ENCODE measurements around the gene R3HDM4. TPM values are rescaled to one million over a fixed set of nuclear protein-coding genes. Genes with fewer than 3 reads are reported as not detected.

R3HDM4 gene
- total RNA-seq, 1 experiment from 2014 or later: 55.8 TPM

DNA sequence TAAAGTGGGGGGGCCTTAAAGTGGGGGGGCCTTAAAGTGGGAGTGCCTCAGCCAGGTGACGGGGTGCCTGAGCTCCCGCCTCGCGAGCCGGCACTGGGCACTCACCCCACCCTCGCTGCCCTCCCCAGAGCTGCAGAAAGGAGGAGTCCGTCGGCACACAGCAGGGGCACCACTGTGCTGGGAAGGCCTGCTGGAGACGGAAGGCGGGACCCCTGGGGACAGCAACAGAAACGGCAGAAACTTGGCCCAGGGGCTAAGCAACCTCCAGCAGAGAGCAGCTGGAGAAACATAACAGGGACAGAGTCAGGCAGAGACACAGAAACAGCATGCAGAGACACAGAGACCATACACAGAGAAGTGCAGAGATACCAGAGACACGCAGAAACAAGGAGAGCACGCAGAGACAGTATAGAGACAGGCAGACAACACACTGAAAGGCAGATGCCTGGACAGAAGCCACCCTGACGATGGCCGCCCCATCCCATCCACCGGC is 45.7 kb downstream of the R3HDM4 start:
- no peaks in the 10 kb centered on the region for H3K27me3 ChIP-seq (ENCODE audit: insufficient read depth, low read depth)
- no peak for TF ChIP-seq EZH2 (IDR thresholded peaks at IDR 0.05; ENCODE audit: low read depth)
- TF ChIP-seq, protein P1, sequence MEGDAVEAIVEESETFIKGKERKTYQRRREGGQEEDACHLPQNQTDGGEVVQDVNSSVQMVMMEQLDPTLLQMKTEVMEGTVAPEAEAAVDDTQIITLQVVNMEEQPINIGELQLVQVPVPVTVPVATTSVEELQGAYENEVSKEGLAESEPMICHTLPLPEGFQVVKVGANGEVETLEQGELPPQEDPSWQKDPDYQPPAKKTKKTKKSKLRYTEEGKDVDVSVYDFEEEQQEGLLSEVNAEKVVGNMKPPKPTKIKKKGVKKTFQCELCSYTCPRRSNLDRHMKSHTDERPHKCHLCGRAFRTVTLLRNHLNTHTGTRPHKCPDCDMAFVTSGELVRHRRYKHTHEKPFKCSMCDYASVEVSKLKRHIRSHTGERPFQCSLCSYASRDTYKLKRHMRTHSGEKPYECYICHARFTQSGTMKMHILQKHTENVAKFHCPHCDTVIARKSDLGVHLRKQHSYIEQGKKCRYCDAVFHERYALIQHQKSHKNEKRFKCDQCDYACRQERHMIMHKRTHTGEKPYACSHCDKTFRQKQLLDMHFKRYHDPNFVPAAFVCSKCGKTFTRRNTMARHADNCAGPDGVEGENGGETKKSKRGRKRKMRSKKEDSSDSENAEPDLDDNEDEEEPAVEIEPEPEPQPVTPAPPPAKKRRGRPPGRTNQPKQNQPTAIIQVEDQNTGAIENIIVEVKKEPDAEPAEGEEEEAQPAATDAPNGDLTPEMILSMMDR (conservative IDR thresholded peaks at IDR 0.05): no peak
- H3F3A ChIP-seq (ENCODE audit: insufficient read depth, low read depth): peaks cover 48% of the 10 kb centered on the region
- no peak overlapping the region for H3K4me2 ChIP-seq
- no peak overlapping the region for H3K27ac ChIP-seq
- no peak overlapping the region for H2AFZ ChIP-seq
- BruUV-seq (replicated peaks): no TSS peak
- no peaks in the 10 kb centered on the region for H4K20me1 ChIP-seq (ENCODE audit: insufficient read depth)
- H3K4me1 ChIP-seq (replicated peaks; ENCODE audit: insufficient read depth): peaks cover 26% of the 10 kb centered on the region
- ChIA-PET POLR2A (ENCODE audit: unreplicated experiment) (no interaction called here), CTCF (no interaction called here)
- no peaks in the 10 kb centered on the region for H3K9me2 ChIP-seq (ENCODE audit: insufficient read depth)
- H3K36me3 ChIP-seq (ENCODE audit: low read depth): no peaks in the 10 kb centered on the region
- no peaks in the 10 kb centered on the region for H3K79me2 ChIP-seq (ENCODE audit: low read depth)
- no peak overlapping the region for H3K4me3 ChIP-seq
- H3K9me3 ChIP-seq (ENCODE audit: insufficient read depth, low read depth): no peaks in the 10 kb centered on the region
- intact Hi-C loops (cut with micrococcal nuclease; ENCODE audit: unreplicated experiment): no loop called here
- DNase-seq: no peak

DNA sequence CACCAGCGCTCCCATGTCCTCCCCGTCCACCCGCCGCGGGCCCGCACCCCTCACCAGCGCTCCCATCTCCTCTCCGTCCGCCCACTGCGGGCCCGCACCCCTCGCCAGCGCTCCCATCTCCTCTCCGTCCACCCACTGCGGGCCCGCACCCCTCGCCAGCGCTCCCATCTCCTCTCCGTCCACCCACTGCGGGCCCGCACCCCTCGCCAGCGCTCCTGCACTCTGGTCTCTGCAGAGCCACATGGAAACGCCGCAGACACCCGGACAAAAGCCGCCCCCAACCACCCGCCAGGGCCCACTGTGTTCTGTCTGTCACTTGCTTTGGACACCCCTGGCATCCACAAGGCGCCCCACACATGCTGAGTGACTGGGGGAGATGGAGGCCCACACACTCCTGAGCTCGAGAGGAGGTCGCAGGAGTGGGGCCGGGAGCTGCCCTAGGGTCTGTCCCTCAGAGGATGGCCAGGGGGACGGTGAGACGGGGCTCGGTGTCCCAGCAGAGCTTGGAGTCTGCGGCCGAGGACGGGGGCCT is 46.2 kb downstream of the R3HDM4 start:
- ChIA-PET POLR2A (ENCODE audit: unreplicated experiment) (no interaction called here), CTCF (no interaction called here)
- TF ChIP-seq, protein P1 (conservative IDR thresholded peaks at IDR 0.05): no peak
- no peak for TF ChIP-seq EZH2 (IDR thresholded peaks at IDR 0.05; ENCODE audit: low read depth)
- Histone ChIP-seq H3K27ac (no peak overlapping the region), H3K4me3 (no peak overlapping the region), H3K4me2 (no peak overlapping the region), H3K9me3 (ENCODE audit: insufficient read depth, low read depth) (no peaks in the 10 kb centered on the region), H3K36me3 (ENCODE audit: low read depth) (no peaks in the 10 kb centered on the region), H3F3A (ENCODE audit: insufficient read depth, low read depth) (peaks cover 43% of the 10 kb centered on the region), H3K9me2 (ENCODE audit: insufficient read depth) (no peaks in the 10 kb centered on the region), H2AFZ (no peak overlapping the region), H3K4me1 (replicated peaks; ENCODE audit: insufficient read depth) (peaks cover 20% of the 10 kb centered on the region), H4K20me1 (ENCODE audit: insufficient read depth) (no peaks in the 10 kb centered on the region), H3K79me2 (ENCODE audit: low read depth) (no peaks in the 10 kb centered on the region), H3K27me3 (ENCODE audit: insufficient read depth, low read depth) (no peaks in the 10 kb centered on the region)
- BruUV-seq (replicated peaks): no TSS peak
- intact Hi-C loops (cut with micrococcal nuclease; ENCODE audit: unreplicated experiment): no loop called here
- no peak for DNase-seq

DNA sequence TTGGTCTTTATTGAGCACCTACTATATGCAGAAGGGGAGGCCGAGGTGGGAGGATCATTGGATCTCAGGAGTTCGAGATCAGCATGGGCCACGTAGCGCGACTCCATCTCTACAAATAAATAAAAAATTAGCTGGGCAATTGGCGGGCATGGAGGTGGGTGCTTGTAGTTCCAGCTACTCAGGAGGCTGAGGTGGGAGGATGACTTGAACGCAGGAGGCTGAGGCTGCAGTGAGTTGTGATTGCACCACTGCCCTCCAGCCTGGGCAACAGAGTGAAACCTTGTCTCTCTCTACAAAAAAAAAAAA is 49.8 kb downstream of the R3HDM4 start:
- peaks cover 44% of the 10 kb centered on the region for H3F3A ChIP-seq (ENCODE audit: insufficient read depth, low read depth)
- BruUV-seq (replicated peaks): no TSS peak
- DNase-seq: no peak
- H3K9me2 ChIP-seq (ENCODE audit: insufficient read depth): no peaks in the 10 kb centered on the region
- H3K36me3 ChIP-seq (ENCODE audit: low read depth): no peaks in the 10 kb centered on the region
- no peaks in the 10 kb centered on the region for H3K9me3 ChIP-seq (ENCODE audit: insufficient read depth, low read depth)
- no peaks in the 10 kb centered on the region for H4K20me1 ChIP-seq (ENCODE audit: insufficient read depth)
- CTCF ChIA-PET: no interaction called here
- no peak overlapping the region for H3K27ac ChIP-seq
- H3K27me3 ChIP-seq (ENCODE audit: insufficient read depth, low read depth): no peaks in the 10 kb centered on the region
- intact Hi-C loops (cut with micrococcal nuclease; ENCODE audit: unreplicated experiment): no loop called here
- TF ChIP-seq, protein P1 (conservative IDR thresholded peaks at IDR 0.05): no peak
- POLR2A ChIA-PET (ENCODE audit: unreplicated experiment): no interaction called here
- H2AFZ ChIP-seq: no peak overlapping the region
- no peak overlapping the region for H3K4me3 ChIP-seq
- H3K4me2 ChIP-seq: no peak overlapping the region
- H3K4me1 ChIP-seq (replicated peaks; ENCODE audit: insufficient read depth): peaks cover 12% of the 10 kb centered on the region
- H3K79me2 ChIP-seq (ENCODE audit: low read depth): no peaks in the 10 kb centered on the region

Data from PC-9 (cell line).